PC-3 (cell line): ENCODE measurements around the gene CACNA1A.
"Not testable (repeated sequence)": the region's sequence is repeated elsewhere in the genome, so short reads cannot be mapped to it uniquely, and the experiment has no call there.

Experiments used
- CTCF ChIP-seq: fragments of 300-600 bp; sonication (generic); conservative IDR thresholded peaks from 2 replicates; pipeline ENCODE4 v1.5.1; 2017; ENCODE audit warnings: antibody characterized with exemption, low read depth, mild to moderate bottlenecking, low read length
- EZH2 ChIP-seq: fragments of 300-600 bp; sonication (generic); IDR thresholded peaks from one replicate; pipeline ENCODE4 v1.6.1; 2017; ENCODE audit warnings: antibody characterized with exemption, mild to moderate bottlenecking, low read length; ENCODE audit not compliant: unreplicated experiment
- EZH2phosphoT487 ChIP-seq: fragments of 300-600 bp; sonication (generic); IDR thresholded peaks from 2 replicates; pipeline ENCODE4 v1.6.1; 2018; ENCODE audit warnings: mild to moderate bottlenecking, antibody characterized with exemption, low read length, borderline replicate concordance

GRCh38 chr19:13177584-13177983, 328.7 kb downstream of the CACNA1A start:
- TF ChIP-seq CTCF, EZH2, EZH2phosphoT487: not testable (repeated sequence)
